SJSA1 (cell line): Measurements from ENCODE around the gene ACTL8. TPM values are rescaled to one million over a fixed set of nuclear protein-coding genes. Genes with fewer than 3 reads are reported as not detected.
A peak's percentile ranks its signal among the peaks of the same experiment; 100 is the strongest.

Experiments used
- DNase-seq, 2 experiments: peaks; one replicate each; pipeline ENCODE4 v3.0.0-alpha.2; 2015 to 2020; ENCODE audit warnings: low spot score in 2 of 2, low read depth in 1 of 2
- H3K27ac ChIP-seq: fragments of 250-450 bp; sonication (Bioruptor Pico); 2 replicates; pipeline ENCODE4 v1.5.1; 2020; ENCODE audit warnings: mild to moderate bottlenecking, moderate library complexity
- H3K27me3 ChIP-seq: fragments of 250-450 bp; sonication (Bioruptor Pico); replicated peaks from 2 replicates; pipeline ENCODE4 v1.5.1; 2020; ENCODE audit warnings: mild to moderate bottlenecking, moderate library complexity
- H3K36me3 ChIP-seq: fragments of 250-450 bp; sonication (Bioruptor Pico); 2 replicates; pipeline ENCODE4 v1.5.1; 2020; ENCODE audit warnings: mild to moderate bottlenecking
- H3K4me1 ChIP-seq: fragments of 250-450 bp; sonication (Bioruptor Pico); replicated peaks from 2 replicates; pipeline ENCODE4 v1.6.1; 2021; ENCODE audit warnings: mild to moderate bottlenecking
- H3K4me3 ChIP-seq: fragments of 250-450 bp; sonication (Bioruptor Pico); 2 replicates; pipeline ENCODE4 v1.5.1; 2020; ENCODE audit warnings: mild to moderate bottlenecking
- H3K9me3 ChIP-seq: fragments of 250-450 bp; sonication (Bioruptor Pico); replicated peaks from 2 replicates; pipeline ENCODE4 v1.5.1; 2020; ENCODE audit warnings: mild to moderate bottlenecking
- total RNA-seq: library from RNA; depleted of rRNA; stranded (reverse); fragments of >200 nt; shearing (Covaris generic); gene quantifications from 2 replicates; pipeline ENCODE4 v1.2.3, GENCODE V29; 2014

ACTL8 gene
- total RNA-seq, 1 experiment from 2014 or later, result not detected

DNA sequence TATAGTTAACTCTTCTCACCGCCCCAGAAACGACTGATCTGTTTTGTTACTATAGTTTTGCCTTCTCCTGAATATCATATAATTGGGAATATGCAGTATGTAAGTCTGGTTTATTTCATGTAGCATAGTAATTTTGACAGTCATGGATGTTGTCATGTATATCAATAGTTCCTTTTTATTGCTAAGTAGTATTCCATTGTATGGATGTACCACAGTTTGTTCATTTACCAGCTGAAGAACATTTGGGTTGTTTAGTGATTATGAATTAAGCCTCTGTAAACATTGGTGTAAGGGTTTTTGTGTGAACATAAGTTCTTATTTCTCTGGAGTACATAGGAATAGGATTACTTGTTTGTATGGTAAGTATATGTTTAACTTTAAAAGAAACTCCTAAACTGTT, 55.5 kb downstream of the ACTL8 start:
- no peak for DNase-seq
- Histone ChIP-seq H3K4me3 (no peak overlapping the region), H3K27ac (no peak overlapping the region), H3K36me3 (no peaks in the 10 kb centered on the region), H3K27me3 (peaks cover 12% of the 10 kb centered on the region), H3K9me3 (no peaks in the 10 kb centered on the region; the same call in 1 of the 2 replicates), H3K4me1 (no peaks in the 10 kb centered on the region)

- no peak overlapping the region for H3K27ac ChIP-seq
- no peaks in the 10 kb centered on the region for H3K4me1 ChIP-seq
- H3K27me3 ChIP-seq, result peaks cover 22% of the 10 kb centered on the region
- H3K36me3 ChIP-seq, result no peaks in the 10 kb centered on the region
- H3K4me3 ChIP-seq, result no peak overlapping the region
- 0 out of 2 replicates have a peak, but pooled peaks cover 2% of the 10 kb centered on the region for H3K9me3 ChIP-seq
- no peak for DNase-seq
Observed at GRCh38 chr1:17816511-17816910, 61.4 kb downstream of the ACTL8 start.

DNA sequence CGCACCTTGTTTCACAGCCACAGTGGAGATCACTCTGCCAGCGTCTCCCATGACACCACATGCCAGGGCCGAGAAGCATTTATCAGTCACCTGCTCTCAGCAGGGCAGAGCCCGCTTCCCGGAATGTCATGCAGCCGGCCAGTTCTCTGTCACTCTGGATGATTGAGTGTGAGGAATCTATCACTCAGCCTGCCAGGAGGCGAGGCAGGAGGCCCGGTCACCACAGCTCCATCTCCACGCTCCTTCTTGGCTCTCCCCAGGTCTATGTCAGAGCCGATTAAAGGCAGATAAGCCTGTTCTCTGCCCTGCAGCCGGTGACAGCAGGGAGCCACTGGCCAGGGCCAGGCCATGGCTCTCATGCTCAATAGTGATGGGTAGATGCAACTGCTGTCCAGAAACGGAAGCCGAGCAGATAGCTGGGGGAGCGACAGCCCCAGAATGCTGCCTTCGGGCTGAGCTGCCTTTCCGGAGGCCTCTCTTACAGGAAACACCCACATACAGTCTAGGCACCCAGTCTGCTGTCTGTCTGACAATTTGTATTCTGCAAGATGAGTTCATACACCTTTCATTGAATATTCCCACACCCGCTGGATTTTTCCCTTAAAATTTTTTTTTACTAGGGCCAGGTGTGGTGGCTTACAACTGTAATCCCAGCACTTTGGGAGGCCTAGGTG, 64.1 kb downstream of the ACTL8 start:
- Histone ChIP-seq H3K9me3 (0 out of 2 replicates have a peak, but pooled peaks cover 2% of the 10 kb centered on the region), H3K36me3 (no peaks in the 10 kb centered on the region), H3K27me3 (peaks cover 22% of the 10 kb centered on the region), H3K4me3 (no peak overlapping the region), H3K27ac (no peak overlapping the region), H3K4me1 (no peaks in the 10 kb centered on the region)
- no peak for DNase-seq

DNA sequence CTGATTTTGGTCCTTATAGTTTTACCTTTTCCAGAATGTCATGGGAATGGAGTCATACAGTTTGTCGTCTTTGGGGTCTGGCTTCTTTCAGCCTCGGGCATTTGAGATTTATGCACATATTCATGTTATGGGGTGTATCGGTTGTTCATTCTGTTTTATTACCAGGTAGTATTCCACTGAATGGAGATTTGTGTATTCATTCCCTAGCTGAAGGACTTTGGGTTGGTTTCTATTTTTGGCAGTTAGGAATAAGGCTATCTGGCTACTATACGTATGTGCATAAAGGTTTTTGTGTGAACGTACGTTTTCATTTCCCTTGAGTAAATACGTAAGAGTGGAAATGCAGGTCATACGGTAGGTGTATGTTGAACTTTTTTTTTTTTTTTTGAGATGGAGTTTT, 65.1 kb downstream of the ACTL8 start:
- Histone ChIP-seq H3K27me3 (peaks cover 25% of the 10 kb centered on the region), H3K36me3 (no peaks in the 10 kb centered on the region), H3K27ac (no peak overlapping the region), H3K4me3 (no peak overlapping the region), H3K4me1 (no peaks in the 10 kb centered on the region), H3K9me3 (0 out of 2 replicates have a peak, but pooled peaks cover 2% of the 10 kb centered on the region)
- no peak for DNase-seq

GRCh38 chr1:17822741-17823426, 67.8 kb downstream of the ACTL8 start:
- Histone ChIP-seq H3K9me3 (0 out of 2 replicates have a peak, but pooled peaks cover 2% of the 10 kb centered on the region), H3K36me3 (no peaks in the 10 kb centered on the region), H3K27ac (no peak overlapping the region), H3K4me3 (no peak overlapping the region), H3K27me3 (peaks cover 25% of the 10 kb centered on the region), H3K4me1 (no peaks in the 10 kb centered on the region)
- peak in 1 of 2 experiments; percentile 29 for DNase-seq

DNA sequence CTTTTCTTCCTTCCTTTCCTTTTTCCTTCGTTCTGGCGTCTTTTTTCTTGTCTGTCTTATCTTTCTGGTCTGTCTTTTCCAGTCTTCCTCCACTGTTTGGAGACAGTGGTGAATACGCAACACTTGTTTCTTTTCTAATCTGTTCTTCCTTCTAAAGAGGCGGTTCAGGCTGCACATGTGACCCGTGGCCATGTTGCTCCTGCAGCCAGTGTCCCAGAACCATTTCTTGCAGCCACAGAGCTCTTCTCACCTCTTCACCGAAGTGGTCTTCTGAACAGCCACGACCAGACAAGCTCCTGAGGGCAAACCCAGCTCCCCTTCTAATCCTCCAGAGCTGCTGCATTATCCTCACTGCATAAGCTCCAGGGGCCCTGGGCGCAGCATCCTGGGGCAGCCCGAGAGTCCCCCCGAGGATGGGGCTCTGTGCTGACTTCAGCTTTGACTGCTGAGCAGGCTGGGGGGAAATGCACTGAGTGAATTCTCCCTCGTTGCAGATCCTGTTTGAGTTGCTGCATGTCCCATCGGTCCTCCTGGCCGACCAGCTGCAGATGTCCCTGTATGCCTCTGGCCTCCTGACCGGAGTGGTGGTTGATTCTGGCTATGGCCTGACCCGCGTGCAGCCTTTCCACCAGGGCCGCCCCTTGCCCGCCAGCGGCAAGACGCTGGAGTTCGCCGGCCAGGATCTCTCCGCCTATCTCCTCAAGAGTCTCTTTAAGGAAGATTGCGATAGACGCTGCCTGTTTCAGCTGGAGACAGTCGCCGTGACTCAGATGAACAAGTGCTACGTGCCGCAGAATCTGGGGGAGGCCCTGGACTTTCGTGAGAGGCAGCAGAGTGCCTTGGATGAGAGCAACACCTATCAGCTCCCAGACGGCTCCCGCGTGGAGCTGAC, 70.4 kb downstream of the ACTL8 start:
- H3K4me1 ChIP-seq, result no peaks in the 10 kb centered on the region
- DNase-seq, result no peak
- H3K4me3 ChIP-seq, result no peak overlapping the region
- H3K27ac ChIP-seq, result no peak overlapping the region
- H3K36me3 ChIP-seq, result no peaks in the 10 kb centered on the region
- no peaks in the 10 kb centered on the region for H3K9me3 ChIP-seq
- peaks cover 20% of the 10 kb centered on the region for H3K27me3 ChIP-seq

- no peaks in the 10 kb centered on the region for H3K9me3 ChIP-seq
- peak; percentile 25 to 65 for DNase-seq
- no peak overlapping the region for H3K27ac ChIP-seq
- no peaks in the 10 kb centered on the region for H3K36me3 ChIP-seq
- H3K4me3 ChIP-seq, result no peak overlapping the region
- no peaks in the 10 kb centered on the region for H3K4me1 ChIP-seq
- H3K27me3 ChIP-seq, result peaks cover 17% of the 10 kb centered on the region
Observed at GRCh38 chr1:17826165-17826488, 71.0 kb downstream of the ACTL8 start.

DNA sequence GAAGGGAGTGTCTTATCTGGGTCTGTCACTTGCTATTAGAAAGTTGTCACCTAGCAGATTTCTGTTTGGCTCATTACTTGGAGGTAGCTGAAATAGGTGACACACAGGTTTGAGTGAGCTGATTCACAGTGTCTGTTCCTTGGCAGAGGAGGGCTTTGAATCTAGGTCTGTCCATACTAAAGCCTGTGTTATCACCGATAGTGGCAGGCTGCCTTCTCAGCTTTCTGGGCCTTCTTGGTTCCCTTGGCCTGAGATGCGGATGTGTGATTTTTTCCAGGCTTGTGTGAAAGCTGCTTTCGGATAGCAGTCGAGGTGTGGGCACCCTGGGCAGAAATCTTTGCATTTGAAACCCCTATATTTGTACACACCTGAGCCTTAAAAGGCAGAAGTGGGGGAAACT, 73.9 kb downstream of the ACTL8 start:
- peaks cover 12% of the 10 kb centered on the region; the same call in 1 of the 2 replicates for H3K27me3 ChIP-seq
- H3K4me3 ChIP-seq, result no peak overlapping the region
- no peaks in the 10 kb centered on the region for H3K4me1 ChIP-seq
- no peaks in the 10 kb centered on the region for H3K36me3 ChIP-seq
- DNase-seq, result no peak
- H3K9me3 ChIP-seq, result no peaks in the 10 kb centered on the region
- H3K27ac ChIP-seq, result no peak overlapping the region

DNA sequence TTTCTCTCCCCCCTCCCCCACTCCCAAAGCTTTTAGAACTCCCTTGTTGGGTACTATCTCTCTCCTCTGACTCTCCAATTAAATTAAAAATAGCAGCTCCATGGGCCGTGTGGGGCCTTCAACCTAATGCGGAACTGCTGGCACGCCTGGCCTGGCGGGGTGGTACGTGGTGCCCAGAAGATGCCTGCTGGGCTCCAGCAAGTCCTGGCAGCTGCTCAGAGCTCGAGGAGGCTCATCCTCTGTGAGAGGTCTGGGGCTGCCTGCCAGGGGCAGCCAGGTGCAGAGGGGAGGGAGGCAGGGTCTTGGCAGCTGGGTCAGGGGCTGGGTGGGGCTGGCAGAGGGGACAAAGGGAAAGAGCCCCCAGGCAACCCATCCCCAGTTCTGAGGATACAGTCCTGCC, 74.4 kb downstream of the ACTL8 start:
- Histone ChIP-seq H3K27ac (no peak overlapping the region), H3K4me1 (no peaks in the 10 kb centered on the region), H3K27me3 (peaks cover 14% of the 10 kb centered on the region; the same call in 1 of the 2 replicates), H3K9me3 (no peaks in the 10 kb centered on the region), H3K36me3 (no peaks in the 10 kb centered on the region), H3K4me3 (no peak overlapping the region)
- DNase-seq, result no peak

GRCh38 chr1:17831597-17831996, 76.5 kb downstream of the ACTL8 start:
- H3K9me3 ChIP-seq, result no peaks in the 10 kb centered on the region
- no peak overlapping the region for H3K4me3 ChIP-seq
- no peak overlapping the region for H3K27ac ChIP-seq
- H3K36me3 ChIP-seq, result no peaks in the 10 kb centered on the region
- peaks cover 19% of the 10 kb centered on the region for H3K27me3 ChIP-seq
- DNase-seq, result peak in 1 of 2 experiments; percentile 19
- H3K4me1 ChIP-seq, result no peaks in the 10 kb centered on the region

DNA sequence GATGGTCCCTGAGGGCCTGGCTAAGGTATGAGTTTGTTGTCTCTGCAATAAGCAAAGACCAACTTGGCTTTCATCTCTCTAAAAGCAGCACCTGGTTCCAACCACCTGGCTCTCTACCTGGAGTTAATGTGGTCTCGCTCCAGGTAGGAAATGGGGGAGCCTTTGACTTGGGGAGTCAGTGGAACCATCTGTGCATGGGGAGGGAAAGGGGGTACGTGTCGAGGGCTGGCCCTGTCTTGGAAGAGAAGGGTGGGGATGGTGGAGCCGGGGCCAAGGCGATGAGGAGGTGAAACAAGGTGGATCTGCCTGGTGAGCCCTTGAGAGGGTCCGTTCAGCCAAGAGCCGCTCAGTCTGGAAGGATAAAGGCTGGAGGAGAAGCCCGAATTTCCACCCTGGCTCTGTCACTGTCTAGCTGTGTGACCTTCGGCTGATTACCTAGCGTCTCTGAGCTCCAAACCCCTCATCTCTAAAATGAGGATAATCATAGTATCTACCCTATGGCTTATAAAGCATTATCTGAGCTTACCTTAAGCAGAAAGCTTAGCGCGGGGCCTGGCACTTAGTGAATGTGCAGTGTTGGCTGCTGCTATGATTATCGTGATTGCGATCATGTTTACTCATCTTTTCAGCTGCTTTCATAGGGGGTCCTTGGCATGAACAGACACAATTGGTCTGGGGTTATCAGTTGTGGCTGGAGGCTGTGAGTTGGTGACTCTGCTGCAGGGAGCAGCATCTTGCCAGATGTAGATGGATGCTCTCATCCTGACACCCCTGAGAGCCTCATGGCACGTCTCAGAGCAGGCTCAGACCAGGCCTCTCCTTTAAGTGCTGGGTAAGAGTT, 78.7 kb downstream of the ACTL8 start:
- H3K27ac ChIP-seq, result no peak overlapping the region
- H3K4me1 ChIP-seq, result no peaks in the 10 kb centered on the region
- no peaks in the 10 kb centered on the region for H3K9me3 ChIP-seq
- no peaks in the 10 kb centered on the region for H3K36me3 ChIP-seq
- no peak for DNase-seq
- H3K27me3 ChIP-seq, result peaks cover 15% of the 10 kb centered on the region
- H3K4me3 ChIP-seq, result no peak overlapping the region

GRCh38 chr1:17834561-17835100, 79.5 kb downstream of the ACTL8 start:
- no peak for DNase-seq
- no peaks in the 10 kb centered on the region for H3K36me3 ChIP-seq
- H3K27ac ChIP-seq, result no peak overlapping the region
- H3K4me3 ChIP-seq, result no peak overlapping the region
- no peaks in the 10 kb centered on the region for H3K4me1 ChIP-seq
- H3K9me3 ChIP-seq, result no peaks in the 10 kb centered on the region
- peaks cover 12% of the 10 kb centered on the region for H3K27me3 ChIP-seq
